WTC11 (cell line): ENCODE measurements around the gene LRRC74B. TPM values are rescaled to one million over a fixed set of nuclear protein-coding genes. Genes with fewer than 3 reads are reported as not detected.

Source experiments
- ATAC-seq: fragments of 200-7000 bp; cut with Tn5 transposase; 2 replicates; pipeline ENCODE4 v1.10.0; 2021; ENCODE audit warnings: mild to moderate bottlenecking, moderate library complexity
- CTCF ChIA-PET: fragments of 300-600 bp; sonication (Branson Sonifier 250); formaldehyde crosslinking; loops from one replicate; lab custom pipeline; 2021; ENCODE audit warnings: antibody characterized with exemption; lab: Charles Lee
- POLR2A ChIA-PET: fragments of 350-600 bp; sonication (Branson Sonifier 250); formaldehyde crosslinking; loops from one replicate; lab custom pipeline; 2021; ENCODE audit warnings: antibody characterized with exemption; lab: Charles Lee
- DNase-seq: peaks from one replicate; pipeline ENCODE4 v3.0.0; 2021; ENCODE audit warnings: low spot score
- H3K27ac Mint-ChIP-seq: 2 replicates; pipeline ENCODE4 v1.8.0; 2021; ENCODE audit warnings: mixed read lengths
- H3K27me3 Mint-ChIP-seq: 2 replicates; pipeline ENCODE4 v1.8.0; 2021; ENCODE audit warnings: low read depth, mild to moderate bottlenecking, moderate library complexity, mixed read lengths
- H3K36me3 Mint-ChIP-seq: 2 replicates; pipeline ENCODE4 v1.8.0; 2021; ENCODE audit warnings: mixed read lengths
- H3K4me1 Mint-ChIP-seq: 2 replicates; pipeline ENCODE4 v1.8.0; 2022; ENCODE audit warnings: mixed read lengths
- H3K4me3 Mint-ChIP-seq: 2 replicates; pipeline ENCODE4 v1.8.0; 2021; ENCODE audit warnings: mild to moderate bottlenecking, moderate library complexity, mixed read lengths
- H3K9me3 Mint-ChIP-seq: 2 replicates; pipeline ENCODE4 v1.8.0; 2021; ENCODE audit warnings: mixed read lengths
- ATF1 ChIP-seq: sonication (generic); formaldehyde crosslinking; IDR thresholded peaks from 2 replicates; pipeline ENCODE4 v1.8.1; 2023; ENCODE audit warnings: mild to moderate bottlenecking, moderate library complexity, missing genetic modification reagents
- CREB1 ChIP-seq: sonication (generic); formaldehyde crosslinking; IDR thresholded peaks from 2 replicates; pipeline ENCODE4 v1.8.0; 2023; ENCODE audit warnings: mild to moderate bottlenecking, missing genetic modification reagents
- ESRRA ChIP-seq: sonication (generic); formaldehyde crosslinking; IDR thresholded peaks from 2 replicates; pipeline ENCODE4 v1.8.1; 2022; ENCODE audit warnings: mild to moderate bottlenecking, missing genetic modification reagents, borderline replicate concordance
- ETV6 ChIP-seq: sonication (generic); formaldehyde crosslinking; IDR thresholded peaks from 2 replicates; pipeline ENCODE4 v1.8.1; 2022; ENCODE audit warnings: mild to moderate bottlenecking, missing genetic modification reagents
- HMGA2 ChIP-seq: fragments of 250-450 bp; sonication (Bioruptor Pico); IDR thresholded peaks from 2 replicates; pipeline ENCODE4 v1.4.0; 2021; ENCODE audit warnings: mild to moderate bottlenecking, moderate library complexity
- MYBL2 ChIP-seq: sonication (generic); formaldehyde crosslinking; IDR thresholded peaks from 2 replicates; pipeline ENCODE4 v1.8.1; 2023; ENCODE audit warnings: mild to moderate bottlenecking, moderate library complexity, missing genetic modification reagents
- NFATC4 ChIP-seq: fragments of 250-450 bp; sonication (Bioruptor Pico); IDR thresholded peaks from 2 replicates; pipeline ENCODE4 v1.9.0; 2021; ENCODE audit warnings: mild to moderate bottlenecking
- NR2C2 ChIP-seq: sonication (generic); formaldehyde crosslinking; IDR thresholded peaks from 2 replicates; pipeline ENCODE4 v1.8.0; 2022; ENCODE audit warnings: mild to moderate bottlenecking, missing genetic modification reagents
- PRRX2 ChIP-seq: fragments of 250-450 bp; sonication (Bioruptor Pico); IDR thresholded peaks from 2 replicates; pipeline ENCODE4 v1.8.0; 2021; ENCODE audit warnings: mild to moderate bottlenecking
- SMAD4 ChIP-seq: sonication (generic); formaldehyde crosslinking; IDR thresholded peaks from 2 replicates; pipeline ENCODE4 v1.8.0; 2022; ENCODE audit warnings: mild to moderate bottlenecking, missing genetic modification reagents
- TCF7 ChIP-seq: sonication (generic); formaldehyde crosslinking; IDR thresholded peaks from 2 replicates; pipeline ENCODE4 v1.8.0; 2022; ENCODE audit warnings: mild to moderate bottlenecking, low read depth, missing genetic modification reagents, moderate library complexity
- ZNF423 ChIP-seq: fragments of 250-450 bp; sonication (Bioruptor Pico); IDR thresholded peaks from 2 replicates; pipeline ENCODE4 v2.1.2; 2022; ENCODE audit warnings: mild to moderate bottlenecking, moderate library complexity
- total RNA-seq: library from RNA; stranded (reverse); gene quantifications from 3 replicates; pipeline ENCODE4 v1.2.3, GENCODE V29; 2021
- TF ChIP-seq, protein P1 (sequence below): sonication (generic); formaldehyde crosslinking; IDR thresholded peaks from 2 replicates; pipeline ENCODE4 v1.8.0; 2022; ENCODE audit warnings: mild to moderate bottlenecking, missing genetic modification reagents
- TF ChIP-seq, protein P2 (sequence below): sonication (generic); formaldehyde crosslinking; IDR thresholded peaks from 2 replicates; pipeline ENCODE4 v1.8.0; 2022; ENCODE audit warnings: mild to moderate bottlenecking, missing genetic modification reagents
- TF ChIP-seq, protein P3 (sequence below): fragments of 250-450 bp; sonication (Bioruptor Pico); IDR thresholded peaks from 2 replicates; pipeline ENCODE4 v1.9.0; 2021; ENCODE audit warnings: mild to moderate bottlenecking
- TF ChIP-seq, protein P4 (sequence below): fragments of 250-450 bp; sonication (Bioruptor Pico); IDR thresholded peaks from 2 replicates; pipeline ENCODE4 v2.1.2; 2022; ENCODE audit warnings: mild to moderate bottlenecking, moderate library complexity
- TF ChIP-seq, protein P5 (sequence below): fragments of 250-450 bp; sonication (Bioruptor Pico); IDR thresholded peaks from 2 replicates; pipeline ENCODE4 v1.8.0; 2021; ENCODE audit warnings: mild to moderate bottlenecking
- TF ChIP-seq, protein P6 (sequence below): sonication (generic); formaldehyde crosslinking; IDR thresholded peaks from 2 replicates; pipeline ENCODE4 v1.8.0; 2022; ENCODE audit warnings: missing genetic modification reagents

LRRC74B gene
- total RNA-seq, 1 experiment from 2014 or later = not detected

DNA sequence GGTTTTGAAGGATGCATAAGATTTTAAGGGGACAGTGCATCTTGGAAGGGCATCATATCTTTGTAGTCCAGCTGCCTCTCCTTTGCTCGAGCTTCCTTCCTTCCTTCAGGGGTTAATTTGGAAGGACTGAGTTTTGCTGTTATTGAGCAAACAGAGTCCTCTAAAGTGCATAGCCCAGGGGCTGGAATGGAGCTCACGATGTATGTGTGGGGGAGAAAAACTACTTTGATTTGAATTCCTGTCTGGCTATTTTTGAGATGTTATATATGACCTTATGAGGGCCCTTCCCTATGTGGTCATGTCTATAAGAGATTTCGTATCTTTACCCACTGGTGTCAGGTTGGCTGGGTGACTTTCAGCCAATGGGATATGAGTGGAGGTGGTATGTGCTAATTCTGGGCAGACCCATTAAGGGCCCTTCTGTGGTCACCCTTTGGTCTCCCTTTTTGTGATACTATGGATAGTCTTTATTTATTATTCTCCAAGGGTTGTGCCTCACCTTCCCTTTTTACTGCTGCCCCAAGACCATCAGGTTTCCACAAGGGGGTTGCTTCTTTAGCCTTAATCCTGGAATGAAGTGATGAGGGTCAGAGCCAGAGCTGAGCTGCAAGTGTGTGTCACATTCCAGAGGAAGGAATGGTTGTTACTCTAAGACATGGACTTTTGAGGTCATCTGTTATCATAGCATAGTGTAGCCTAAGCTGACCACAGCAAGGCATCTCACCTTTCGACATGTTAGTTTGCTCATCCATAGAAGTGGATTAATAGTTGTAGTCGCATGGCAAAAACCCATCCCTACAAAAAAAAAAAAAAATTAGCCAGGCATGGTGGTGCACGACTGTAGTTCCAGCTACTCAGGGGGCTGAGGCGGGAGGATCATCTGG, 54.6 kb downstream of the LRRC74B start:
- Mint-ChIP-seq H3K9me3 (0 out of 2 replicates have a peak, but pooled peaks cover 4% of the 10 kb centered on the region), H3K4me3 (no peak overlapping the region), H3K4me1 (peaks cover 19% of the 10 kb centered on the region), H3K27me3 (peaks cover 21% of the 10 kb centered on the region), H3K36me3 (no peaks in the 10 kb centered on the region), H3K27ac (no peak overlapping the region)
- no peak for ATAC-seq
- ChIA-PET CTCF (interaction anchor here (0.6 to 5.1 kb wide), 6 partner anchors 37 to 296 kb away, joined by 3 to 55 read pairs (median 3); no protein-coding TSS in a partner anchor), POLR2A (interaction anchor here (0.6 to 0.7 kb wide), 2 partner anchors 16 to 801 kb away, joined by 3 read pairs; no protein-coding TSS in a partner anchor)
- no peak for DNase-seq
- TF ChIP-seq, protein P1, sequence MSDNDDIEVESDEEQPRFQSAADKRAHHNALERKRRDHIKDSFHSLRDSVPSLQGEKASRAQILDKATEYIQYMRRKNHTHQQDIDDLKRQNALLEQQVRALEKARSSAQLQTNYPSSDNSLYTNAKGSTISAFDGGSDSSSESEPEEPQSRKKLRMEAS = no peak
- TF ChIP-seq, protein P2, sequence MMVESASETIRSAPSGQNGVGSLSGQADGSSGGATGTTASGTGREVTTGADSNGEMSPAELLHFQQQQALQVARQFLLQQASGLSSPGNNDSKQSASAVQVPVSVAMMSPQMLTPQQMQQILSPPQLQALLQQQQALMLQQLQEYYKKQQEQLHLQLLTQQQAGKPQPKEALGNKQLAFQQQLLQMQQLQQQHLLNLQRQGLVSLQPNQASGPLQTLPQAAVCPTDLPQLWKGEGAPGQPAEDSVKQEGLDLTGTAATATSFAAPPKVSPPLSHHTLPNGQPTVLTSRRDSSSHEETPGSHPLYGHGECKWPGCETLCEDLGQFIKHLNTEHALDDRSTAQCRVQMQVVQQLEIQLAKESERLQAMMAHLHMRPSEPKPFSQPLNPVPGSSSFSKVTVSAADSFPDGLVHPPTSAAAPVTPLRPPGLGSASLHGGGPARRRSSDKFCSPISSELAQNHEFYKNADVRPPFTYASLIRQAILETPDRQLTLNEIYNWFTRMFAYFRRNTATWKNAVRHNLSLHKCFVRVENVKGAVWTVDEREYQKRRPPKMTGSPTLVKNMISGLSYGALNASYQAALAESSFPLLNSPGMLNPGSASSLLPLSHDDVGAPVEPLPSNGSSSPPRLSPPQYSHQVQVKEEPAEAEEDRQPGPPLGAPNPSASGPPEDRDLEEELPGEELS = no peak
- TF ChIP-seq, protein P3, sequence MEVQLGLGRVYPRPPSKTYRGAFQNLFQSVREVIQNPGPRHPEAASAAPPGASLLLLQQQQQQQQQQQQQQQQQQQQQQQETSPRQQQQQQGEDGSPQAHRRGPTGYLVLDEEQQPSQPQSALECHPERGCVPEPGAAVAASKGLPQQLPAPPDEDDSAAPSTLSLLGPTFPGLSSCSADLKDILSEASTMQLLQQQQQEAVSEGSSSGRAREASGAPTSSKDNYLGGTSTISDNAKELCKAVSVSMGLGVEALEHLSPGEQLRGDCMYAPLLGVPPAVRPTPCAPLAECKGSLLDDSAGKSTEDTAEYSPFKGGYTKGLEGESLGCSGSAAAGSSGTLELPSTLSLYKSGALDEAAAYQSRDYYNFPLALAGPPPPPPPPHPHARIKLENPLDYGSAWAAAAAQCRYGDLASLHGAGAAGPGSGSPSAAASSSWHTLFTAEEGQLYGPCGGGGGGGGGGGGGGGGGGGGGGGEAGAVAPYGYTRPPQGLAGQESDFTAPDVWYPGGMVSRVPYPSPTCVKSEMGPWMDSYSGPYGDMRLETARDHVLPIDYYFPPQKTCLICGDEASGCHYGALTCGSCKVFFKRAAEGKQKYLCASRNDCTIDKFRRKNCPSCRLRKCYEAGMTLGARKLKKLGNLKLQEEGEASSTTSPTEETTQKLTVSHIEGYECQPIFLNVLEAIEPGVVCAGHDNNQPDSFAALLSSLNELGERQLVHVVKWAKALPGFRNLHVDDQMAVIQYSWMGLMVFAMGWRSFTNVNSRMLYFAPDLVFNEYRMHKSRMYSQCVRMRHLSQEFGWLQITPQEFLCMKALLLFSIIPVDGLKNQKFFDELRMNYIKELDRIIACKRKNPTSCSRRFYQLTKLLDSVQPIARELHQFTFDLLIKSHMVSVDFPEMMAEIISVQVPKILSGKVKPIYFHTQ (CRISPR knock-in tag) = no peak
- TF ChIP-seq ESRRA (CRISPR knock-in tag) = no peak
- TF ChIP-seq, protein P4, sequence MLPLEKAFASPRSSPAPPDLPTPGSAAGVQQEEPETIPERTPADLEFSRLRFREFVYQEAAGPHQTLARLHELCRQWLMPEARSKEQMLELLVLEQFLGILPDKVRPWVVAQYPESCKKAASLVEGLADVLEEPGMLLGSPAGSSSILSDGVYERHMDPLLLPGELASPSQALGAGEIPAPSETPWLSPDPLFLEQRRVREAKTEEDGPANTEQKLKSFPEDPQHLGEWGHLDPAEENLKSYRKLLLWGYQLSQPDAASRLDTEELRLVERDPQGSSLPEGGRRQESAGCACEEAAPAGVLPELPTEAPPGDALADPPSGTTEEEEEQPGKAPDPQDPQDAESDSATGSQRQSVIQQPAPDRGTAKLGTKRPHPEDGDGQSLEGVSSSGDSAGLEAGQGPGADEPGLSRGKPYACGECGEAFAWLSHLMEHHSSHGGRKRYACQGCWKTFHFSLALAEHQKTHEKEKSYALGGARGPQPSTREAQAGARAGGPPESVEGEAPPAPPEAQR (CRISPR knock-in tag) = no peak
- TF ChIP-seq NFATC4 (CRISPR knock-in tag) = no peak
- TF ChIP-seq, protein P5, sequence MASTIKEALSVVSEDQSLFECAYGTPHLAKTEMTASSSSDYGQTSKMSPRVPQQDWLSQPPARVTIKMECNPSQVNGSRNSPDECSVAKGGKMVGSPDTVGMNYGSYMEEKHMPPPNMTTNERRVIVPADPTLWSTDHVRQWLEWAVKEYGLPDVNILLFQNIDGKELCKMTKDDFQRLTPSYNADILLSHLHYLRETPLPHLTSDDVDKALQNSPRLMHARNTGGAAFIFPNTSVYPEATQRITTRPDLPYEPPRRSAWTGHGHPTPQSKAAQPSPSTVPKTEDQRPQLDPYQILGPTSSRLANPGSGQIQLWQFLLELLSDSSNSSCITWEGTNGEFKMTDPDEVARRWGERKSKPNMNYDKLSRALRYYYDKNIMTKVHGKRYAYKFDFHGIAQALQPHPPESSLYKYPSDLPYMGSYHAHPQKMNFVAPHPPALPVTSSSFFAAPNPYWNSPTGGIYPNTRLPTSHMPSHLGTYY (CRISPR knock-in tag) = no peak
- TF ChIP-seq ETV6 (CRISPR knock-in tag) = no peak
- TF ChIP-seq MYBL2 (CRISPR knock-in tag) = no peak
- no peak for TF ChIP-seq PRRX2
- TF ChIP-seq NR2C2 (CRISPR knock-in tag) = no peak

DNA sequence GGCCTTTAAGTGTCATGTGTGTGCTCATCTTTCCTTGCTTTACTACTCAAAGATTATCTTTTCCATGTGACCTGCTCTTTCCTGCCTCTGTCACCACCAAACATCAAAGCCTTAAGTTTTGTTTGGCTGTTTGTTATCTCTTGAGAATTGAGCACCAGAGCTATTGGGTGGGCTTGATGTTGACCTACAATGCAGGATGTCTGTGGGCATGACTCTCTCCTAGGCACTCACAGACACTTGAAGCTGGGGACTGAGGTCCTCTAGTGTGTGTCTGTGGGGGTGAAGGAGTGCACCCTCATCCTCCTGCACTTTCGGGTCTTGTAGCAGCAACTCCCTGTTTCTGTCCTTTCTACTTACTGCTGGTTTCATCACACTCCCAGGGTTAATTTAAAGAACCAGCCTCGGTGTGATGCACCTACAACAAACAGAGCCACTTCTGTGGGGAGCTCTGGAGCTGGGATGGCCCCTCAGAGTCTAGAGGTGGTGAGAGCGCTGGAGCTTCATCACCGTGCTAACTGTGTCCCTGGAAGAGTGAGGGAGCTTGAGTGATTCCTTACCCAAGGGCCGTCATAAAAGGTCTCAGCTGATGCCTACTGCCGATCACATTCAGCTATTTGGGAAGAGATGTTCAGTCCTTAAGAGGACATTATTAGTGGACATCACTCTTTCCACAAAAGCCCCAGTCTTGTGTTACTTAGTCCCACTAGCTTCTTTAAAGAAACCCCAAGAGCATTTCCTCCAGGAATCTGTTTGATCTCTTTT, 56.3 kb downstream of the LRRC74B start:
- Mint-ChIP-seq H3K36me3 (no peaks in the 10 kb centered on the region), H3K27ac (no peak overlapping the region), H3K9me3 (0 out of 2 replicates have a peak, but pooled peaks cover 4% of the 10 kb centered on the region), H3K4me1 (peaks cover 22% of the 10 kb centered on the region), H3K27me3 (peaks cover 21% of the 10 kb centered on the region), H3K4me3 (no peak overlapping the region)
- no peak for DNase-seq
- ChIA-PET POLR2A (no interaction called here), CTCF (interaction anchor here (0.9 to 5.1 kb wide), 21 partner anchors 11 to 545 kb away, joined by 3 to 55 read pairs (median 8); partner anchors contain the start of genes LZTR1, P2RX6 and THAP7)
- ATAC-seq = no peak
- TF ChIP-seq ZNF423 (no peak), SMAD4 (CRISPR knock-in tag) (no peak), NR2C2 (CRISPR knock-in tag) (no peak), CREB1 (no peak), HMGA2 (CRISPR knock-in tag) (no peak), TCF7 (CRISPR knock-in tag) (no peak), ATF1 (CRISPR knock-in tag) (no peak)
- TF ChIP-seq, protein P4 (CRISPR knock-in tag) = no peak
- TF ChIP-seq, protein P6, sequence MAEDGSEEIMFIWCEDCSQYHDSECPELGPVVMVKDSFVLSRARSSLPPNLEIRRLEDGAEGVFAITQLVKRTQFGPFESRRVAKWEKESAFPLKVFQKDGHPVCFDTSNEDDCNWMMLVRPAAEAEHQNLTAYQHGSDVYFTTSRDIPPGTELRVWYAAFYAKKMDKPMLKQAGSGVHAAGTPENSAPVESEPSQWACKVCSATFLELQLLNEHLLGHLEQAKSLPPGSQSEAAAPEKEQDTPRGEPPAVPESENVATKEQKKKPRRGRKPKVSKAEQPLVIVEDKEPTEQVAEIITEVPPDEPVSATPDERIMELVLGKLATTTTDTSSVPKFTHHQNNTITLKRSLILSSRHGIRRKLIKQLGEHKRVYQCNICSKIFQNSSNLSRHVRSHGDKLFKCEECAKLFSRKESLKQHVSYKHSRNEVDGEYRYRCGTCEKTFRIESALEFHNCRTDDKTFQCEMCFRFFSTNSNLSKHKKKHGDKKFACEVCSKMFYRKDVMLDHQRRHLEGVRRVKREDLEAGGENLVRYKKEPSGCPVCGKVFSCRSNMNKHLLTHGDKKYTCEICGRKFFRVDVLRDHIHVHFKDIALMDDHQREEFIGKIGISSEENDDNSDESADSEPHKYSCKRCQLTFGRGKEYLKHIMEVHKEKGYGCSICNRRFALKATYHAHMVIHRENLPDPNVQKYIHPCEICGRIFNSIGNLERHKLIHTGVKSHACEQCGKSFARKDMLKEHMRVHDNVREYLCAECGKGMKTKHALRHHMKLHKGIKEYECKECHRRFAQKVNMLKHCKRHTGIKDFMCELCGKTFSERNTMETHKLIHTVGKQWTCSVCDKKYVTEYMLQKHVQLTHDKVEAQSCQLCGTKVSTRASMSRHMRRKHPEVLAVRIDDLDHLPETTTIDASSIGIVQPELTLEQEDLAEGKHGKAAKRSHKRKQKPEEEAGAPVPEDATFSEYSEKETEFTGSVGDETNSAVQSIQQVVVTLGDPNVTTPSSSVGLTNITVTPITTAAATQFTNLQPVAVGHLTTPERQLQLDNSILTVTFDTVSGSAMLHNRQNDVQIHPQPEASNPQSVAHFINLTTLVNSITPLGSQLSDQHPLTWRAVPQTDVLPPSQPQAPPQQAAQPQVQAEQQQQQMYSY (CRISPR knock-in tag) = no peak
- TF ChIP-seq, protein P1 = no peak
